GM23338 (cell line): Measurements from ENCODE around the gene NAA10. TPM values are rescaled to one million over a fixed set of nuclear protein-coding genes. Genes with fewer than 3 reads are reported as not detected.

Experiments
- ATAC-seq: fragments of 200-7000 bp; cut with Tn5 transposase; 3 replicates; pipeline ENCODE4 v1.9.1; 2020
- DNase-seq: peaks from one replicate; pipeline ENCODE4 v3.0.0-alpha.2; 2015; ENCODE audit warnings: low spot score
- H2AFZ ChIP-seq: fragments of 200-600 bp; sonication (generic); 2 replicates; pipeline ENCODE4 v1.8.0; 2016; ENCODE audit warnings: antibody characterized with exemption, mild to moderate bottlenecking, moderate library complexity
- H3F3A ChIP-seq: fragments of 200-600 bp; sonication (generic); replicated peaks from 2 replicates; pipeline ENCODE4 v1.8.0; 2017; ENCODE audit warnings: antibody characterized with exemption, mixed run types, low read depth
- H3K27ac ChIP-seq: fragments of 200-600 bp; sonication (generic); 2 replicates; pipeline ENCODE4 v1.6.1; 2016; ENCODE audit warnings: low read depth
- H3K27me3 ChIP-seq: fragments of 200-600 bp; sonication (generic); 2 replicates; pipeline ENCODE4 v1.8.0; 2016; ENCODE audit warnings: mild to moderate bottlenecking, mixed run types, moderate library complexity; ENCODE audit not compliant: insufficient read depth
- H3K36me3 ChIP-seq: fragments of 200-600 bp; sonication (generic); 2 replicates; pipeline ENCODE4 v1.8.0; 2016; ENCODE audit warnings: mild to moderate bottlenecking; ENCODE audit not compliant: insufficient read depth
- H3K4me1 ChIP-seq: fragments of 200-600 bp; sonication (generic); 2 replicates; pipeline ENCODE4 v1.8.0; 2016; ENCODE audit warnings: mild to moderate bottlenecking, moderate library complexity; ENCODE audit not compliant: insufficient read depth
- H3K4me2 ChIP-seq: fragments of 200-600 bp; sonication (generic); 2 replicates; pipeline ENCODE4 v1.7.1; 2017; ENCODE audit warnings: mixed run types
- H3K4me3 ChIP-seq: fragments of 200-600 bp; sonication (generic); 2 replicates; pipeline ENCODE4 v1.6.1; 2016; ENCODE audit warnings: mixed run types
- H3K79me2 ChIP-seq: fragments of 200-600 bp; sonication (generic); replicated peaks from 2 replicates; pipeline ENCODE4 v1.8.0; 2017; ENCODE audit warnings: mild to moderate bottlenecking; ENCODE audit not compliant: insufficient read depth
- H3K9me2 ChIP-seq: fragments of 200-600 bp; sonication (generic); 2 replicates; pipeline ENCODE4 v1.8.0; 2017; ENCODE audit not compliant: insufficient read depth
- H4K20me1 ChIP-seq: fragments of 200-600 bp; sonication (generic); replicated peaks from 2 replicates; pipeline ENCODE4 v1.8.0; 2017; ENCODE audit warnings: mild to moderate bottlenecking; ENCODE audit not compliant: insufficient read depth
- H3K27ac Mint-ChIP-seq: 2 replicates; pipeline ENCODE4 v1.8.0; 2020; ENCODE audit warnings: inconsistent platforms, mild to moderate bottlenecking, moderate library complexity, mixed read lengths
- H3K27me3 Mint-ChIP-seq: 3 replicates; pipeline ENCODE4 v1.8.0; 2022; ENCODE audit warnings: low read depth, mild to moderate bottlenecking, moderate library complexity, mixed read lengths, inconsistent platforms; ENCODE audit not compliant: insufficient read depth, poor library complexity
- H3K36me3 Mint-ChIP-seq: 3 replicates; pipeline ENCODE4 v1.8.0; 2021; ENCODE audit warnings: low read depth, mild to moderate bottlenecking, inconsistent platforms, moderate library complexity, mixed read lengths
- H3K4me1 Mint-ChIP-seq: 3 replicates; pipeline ENCODE4 v1.8.0; 2020; ENCODE audit warnings: mild to moderate bottlenecking, inconsistent platforms, mixed read lengths
- H3K4me3 Mint-ChIP-seq: 3 replicates; pipeline ENCODE4 v1.8.0; 2021; ENCODE audit warnings: moderate library complexity, mild to moderate bottlenecking, inconsistent platforms, mixed read lengths
- H3K9me3 Mint-ChIP-seq: 3 replicates; pipeline ENCODE4 v1.8.0; 2020; ENCODE audit warnings: moderate library complexity, mild to moderate bottlenecking, inconsistent platforms, mixed read lengths
- CREB1 ChIP-seq: fragments of 250-450 bp; sonication (Bioruptor Pico); IDR thresholded peaks from 2 replicates; pipeline ENCODE4 v1.5.0; 2020; ENCODE audit warnings: low read depth, mild to moderate bottlenecking, moderate library complexity
- CTCF ChIP-seq, 2 experiments: fragments of 200-600 bp in 1 of 2; sonication (generic) in 1 of 2; conservative IDR thresholded peaks; 2 replicates each; pipeline versions ENCODE4 v1.5.1 to v1.6.1; 2016 to 2017; ENCODE audit warnings: antibody characterized with exemption in 2 of 2, low read depth in 2 of 2, mild to moderate bottlenecking in 2 of 2, moderate library complexity in 1 of 2
- ETS1 ChIP-seq: IDR thresholded peaks from 2 replicates; pipeline ENCODE4 v1.6.1; 2016; ENCODE audit warnings: antibody characterized with exemption
- EZH2 ChIP-seq: fragments of 200-600 bp; sonication (generic); IDR thresholded peaks from one replicate; pipeline ENCODE4 v1.8.0; 2017; ENCODE audit warnings: antibody characterized with exemption, mild to moderate bottlenecking, low read depth; ENCODE audit not compliant: unreplicated experiment
- EZH2phosphoT487 ChIP-seq: fragments of 200-600 bp; sonication (generic); IDR thresholded peaks from one replicate; pipeline ENCODE4 v1.8.1; 2018; ENCODE audit warnings: antibody characterized with exemption; ENCODE audit not compliant: unreplicated experiment
- JUNB ChIP-seq: IDR thresholded peaks from one replicate; pipeline ENCODE4 v1.6.1; 2016; ENCODE audit warnings: antibody characterized with exemption; ENCODE audit not compliant: unreplicated experiment
- NANOG ChIP-seq: IDR thresholded peaks from 2 replicates; pipeline ENCODE4 v1.6.1; 2016; ENCODE audit warnings: antibody characterized with exemption, borderline replicate concordance
- POLR2AphosphoS5 ChIP-seq: IDR thresholded peaks from 2 replicates; pipeline ENCODE4 v1.6.1; 2016; ENCODE audit warnings: antibody characterized with exemption, low read depth
- REST ChIP-seq: IDR thresholded peaks from one replicate; pipeline ENCODE4 v1.6.1; 2018; ENCODE audit warnings: antibody characterized with exemption; ENCODE audit not compliant: unreplicated experiment
- STAT1 ChIP-seq: IDR thresholded peaks from one replicate; pipeline ENCODE4 v1.6.1; 2016; ENCODE audit warnings: antibody characterized with exemption; ENCODE audit not compliant: unreplicated experiment
- ZNF114 ChIP-seq: fragments of 250-450 bp; sonication (Bioruptor Pico); IDR thresholded peaks from 2 replicates; pipeline ENCODE4 v1.5.0; 2020; ENCODE audit warnings: mild to moderate bottlenecking, moderate library complexity
- ZNF331 ChIP-seq: fragments of 250-450 bp; sonication (Bioruptor Pico); IDR thresholded peaks from 2 replicates; pipeline ENCODE4 v1.5.0; 2020; ENCODE audit warnings: low read depth, mild to moderate bottlenecking, moderate library complexity
- ZNF462 ChIP-seq: fragments of 250-450 bp; sonication (Bioruptor Pico); IDR thresholded peaks from 2 replicates; pipeline ENCODE4 v1.5.0; 2020; ENCODE audit warnings: mild to moderate bottlenecking, moderate library complexity
- polyA plus RNA-seq: library from polyadenylated mRNA; unstranded; fragments of >200 nt; fragmentation: Nextera tagmentation; extraction: Ambion mirVana; gene quantifications from 2 replicates; pipeline ENCODE4 v1.2.1, GENCODE V29; 2016
- total RNA-seq: library from RNA; depleted of rRNA; stranded (reverse); fragments of >200 nt; shearing (Covaris generic); gene quantifications from 2 replicates; pipeline ENCODE4 v1.2.3, GENCODE V29; 2014

NAA10 gene
- total and polyA plus RNA-seq, 2 experiments from 2014 or later, result 136 to 145 TPM

GRCh38 chrX:153973127-153974002 lies 38.5 kb upstream of the NAA10 start:
- DNase-seq (no peak), ATAC-seq (no peak)
- peaks cover 22% of the 10 kb centered on the region for H3K79me2 ChIP-seq
- no peaks in the 10 kb centered on the region for H3K36me3 ChIP-seq
- no peaks in the 10 kb centered on the region for H3K9me2 ChIP-seq
- peaks cover 4% of the 10 kb centered on the region for H3K4me1 ChIP-seq
- Mint-ChIP-seq H3K27ac (peak overlapping the region; percentile 99), H3K4me3 (peak overlapping the region; percentile 88), H3K9me3 (no peaks in the 10 kb centered on the region; the same call in 2 of the 3 replicates), H3K4me1 (peaks cover 16% of the 10 kb centered on the region; the same call in 2 of the 3 replicates), H3K27me3 (peaks cover 2% of the 10 kb centered on the region), H3K36me3 (peaks cover 4% of the 10 kb centered on the region; the same call in 2 of the 3 replicates)
- H3K27me3 ChIP-seq, result no peaks in the 10 kb centered on the region
- peak overlapping the region; percentile 97 for H3K27ac ChIP-seq
- H3K4me3 ChIP-seq, result peak overlapping the region; percentile 73
- 0 out of 2 replicates have a peak, but pooled peaks cover 4% of the 10 kb centered on the region for H3F3A ChIP-seq
- H2AFZ ChIP-seq, result no peak overlapping the region
- peak overlapping the region; percentile 88 for H3K4me2 ChIP-seq
- TF ChIP-seq CREB1 (CRISPR knock-in tag) (no peak), ETS1 (no peak), REST (no peak), EZH2phosphoT487 (no peak), NANOG (no peak), CTCF (conservative IDR thresholded peaks at IDR 0.05; ENCODE audit: low read depth in 2 of 2) (no peak), STAT1 (no peak), EZH2 (no peak), POLR2AphosphoS5 (no peak), ZNF114 (CRISPR knock-in tag) (no peak), ZNF331 (CRISPR knock-in tag) (no peak), JUNB (no peak), ZNF462 (CRISPR knock-in tag) (no peak)
- H4K20me1 ChIP-seq, result peaks cover 3% of the 10 kb centered on the region; the same call in 1 of the 2 replicates
